Measurements from ENCODE around the gene GSE1. TPM values are rescaled to one million over a fixed set of nuclear protein-coding genes. Genes with fewer than 3 reads are reported as not detected.

The GSE1 gene
- total RNA-seq, 1 donor from 2014 or later = 87.2 TPM

- Histone ChIP-seq H3K27ac (peak overlapping the region; percentile 58), H3K4me3 (no peak overlapping the region), H3K27me3 (no peaks in the 10 kb centered on the region), H3K36me3 (no peaks in the 10 kb centered on the region), H3K4me1 (peaks cover 80% of the 10 kb centered on the region), H3K9me3 (no peaks in the 10 kb centered on the region)
- DNase-seq = no peak
- TF ChIP-seq CTCF (IDR thresholded peaks at IDR 0.05) = no peak
- ATAC-seq = peak; percentile 6
- intact Hi-C loops (cut with DNase I) = no loop called here
Observed at GRCh38 chr16:85569615-85570212, 43.4 kb upstream of the GSE1 start.

- H3K4me3 ChIP-seq = no peak overlapping the region
- no peak for DNase-seq
- peak overlapping the region; percentile 58 for H3K27ac ChIP-seq
Observed at GRCh38 chr16:85570213-85570734, 42.8 kb upstream of the GSE1 start.

GRCh38 chr16:85570735-85571562, 42.2 kb upstream of the GSE1 start:
- Histone ChIP-seq H3K4me1 (peaks cover 78% of the 10 kb centered on the region), H3K27ac (peak overlapping the region; percentile 55), H3K9me3 (no peaks in the 10 kb centered on the region), H3K4me3 (no peak overlapping the region), H3K36me3 (no peaks in the 10 kb centered on the region), H3K27me3 (no peaks in the 10 kb centered on the region)
- intact Hi-C loops (cut with DNase I) = no loop called here
- TF ChIP-seq CTCF (IDR thresholded peaks at IDR 0.05) = no peak
- ATAC-seq (peak; percentile 66), DNase-seq (peak; percentile 81)

More at GRCh38 chr16:85570213-85570734, 42.8 kb upstream of the GSE1 start:
- H3K27me3 ChIP-seq = no peaks in the 10 kb centered on the region
- intact Hi-C loops (cut with DNase I) = no loop called here
- no peaks in the 10 kb centered on the region for H3K36me3 ChIP-seq
- H3K4me1 ChIP-seq = peaks cover 80% of the 10 kb centered on the region
- ATAC-seq = peak; percentile 6
- TF ChIP-seq CTCF (IDR thresholded peaks at IDR 0.05) = no peak
- H3K9me3 ChIP-seq = no peaks in the 10 kb centered on the region

GRCh38 chr16:85571563-85571812, 41.6 kb upstream of the GSE1 start:
- no peak overlapping the region for H3K4me3 ChIP-seq
- peak overlapping the region; percentile 55 for H3K27ac ChIP-seq
- no peaks in the 10 kb centered on the region for H3K27me3 ChIP-seq
- no peak for TF ChIP-seq CTCF (IDR thresholded peaks at IDR 0.05)
- no peak for DNase-seq
- no peaks in the 10 kb centered on the region for H3K9me3 ChIP-seq
- no peak for ATAC-seq
- H3K4me1 ChIP-seq = peaks cover 78% of the 10 kb centered on the region
- no peaks in the 10 kb centered on the region for H3K36me3 ChIP-seq
- intact Hi-C loops (cut with DNase I) = no loop called here

GRCh38 chr16:85571813-85572619, 41.1 kb upstream of the GSE1 start:
- H3K36me3 ChIP-seq = no peaks in the 10 kb centered on the region
- peaks cover 75% of the 10 kb centered on the region for H3K4me1 ChIP-seq
- H3K27me3 ChIP-seq = no peaks in the 10 kb centered on the region
- H3K9me3 ChIP-seq = no peaks in the 10 kb centered on the region
- intact Hi-C loops (cut with DNase I) = no loop called here
- TF ChIP-seq CTCF (IDR thresholded peaks at IDR 0.05) = no peak
- H3K27ac ChIP-seq = peak overlapping the region; percentile 55
- ATAC-seq (peak; percentile 32), DNase-seq (no peak)
- H3K4me3 ChIP-seq = no peak overlapping the region

Data from upper lobe of right lung (tissue), 1 donor.